HG02973 (cell line): Measurements from ENCODE around the gene IDH3A.

Experiments used
- ATAC-seq: cut with Tn5 transposase; IDR thresholded peaks from one replicate; pipeline ENCODE4 v1.9.1; 2021; ENCODE audit warnings: moderate library complexity; ENCODE audit not compliant: unreplicated experiment

IDH3A gene

GRCh38 chr15:78213956-78214355 is 64.8 kb downstream of the IDH3A start:
- ATAC-seq = no peak

- ATAC-seq = no peak
Measured at GRCh38 chr15:78216276-78217104, 67.3 kb downstream of the IDH3A start.

- ATAC-seq = no peak
Measured at GRCh38 chr15:78220713-78221112, 71.6 kb downstream of the IDH3A start.
